Heart left ventricle (tissue), 16 donors: Measurements from ENCODE around the gene CYP1B1. TPM values are rescaled to one million over a fixed set of nuclear protein-coding genes. Genes with fewer than 3 reads are reported as not detected.
A peak's percentile ranks its signal among the peaks of the same experiment; 100 is the strongest.

Source experiments
- ATAC-seq, 4 donors: fragments of 200-7000 bp; cut with Tn5 transposase; one replicate each; pipeline ENCODE4 v1.9.1; 2020 to 2022; ENCODE audit warnings: moderate library complexity in 4 of 4, mild to moderate bottlenecking in 3 of 4, moderate number of reproducible peaks in 1 of 4
- DNase-seq, 5 donors: peaks; one replicate each; pipeline ENCODE4 v3.0.0-alpha.2; 2020
- H3K27ac ChIP-seq, 12 donors: fragments of 200-600 bp; sonication (generic) in 4 of 12; one replicate each; pipeline versions ENCODE4 v1.5.0 to v1.8.0; 2016 to 2022; ENCODE audit warnings: mild to moderate bottlenecking in 2 of 12
- H3K27me3 ChIP-seq, 9 donors: fragments of 200-600 bp; sonication (generic) in 2 of 9; one replicate each; pipeline versions ENCODE4 v1.5.1 to v1.8.0; 2016 to 2022; ENCODE audit warnings: mild to moderate bottlenecking in 3 of 9
- H3K36me3 ChIP-seq, 9 donors: fragments of 200-600 bp; sonication (generic) in 2 of 9; one replicate each; pipeline versions ENCODE4 v1.5.0 to v1.8.0; 2018 to 2022; ENCODE audit warnings: mild to moderate bottlenecking in 2 of 9
- H3K4me1 ChIP-seq, 12 donors: fragments of 200-600 bp; sonication (generic) in 4 of 12; one replicate each; pipeline versions ENCODE4 v1.5.0 to v1.8.0; 2016 to 2022; ENCODE audit warnings: mild to moderate bottlenecking in 3 of 12
- H3K4me3 ChIP-seq, 12 donors: fragments of 200-600 bp; sonication (generic) in 4 of 12; one replicate each; pipeline versions ENCODE4 v1.5.0 to v1.8.0; 2017 to 2022; ENCODE audit warnings: mild to moderate bottlenecking in 9 of 12, moderate library complexity in 4 of 12
- H3K9me3 ChIP-seq, 12 donors: fragments of 200-600 bp; sonication (generic) in 4 of 12; one replicate each; pipeline versions ENCODE4 v1.5.0 to v1.8.0; 2016 to 2022; ENCODE audit warnings: mild to moderate bottlenecking in 1 of 12
- POLR2A ChIP-seq, 2 donors: fragments of 450-650 bp; IDR thresholded peaks; one replicate each; pipeline ENCODE4 v1.6.1; 2017; ENCODE audit warnings: antibody characterized with exemption in 2 of 2, mild to moderate bottlenecking in 2 of 2, moderate library complexity in 2 of 2
- WGBS, 4 donors: extraction: QIAGEN DNeasy Blood & Tissue Kit in 2 of 4; methylation state at CpG; one replicate each; pipeline versions ENCODE4 v1.1.5 to v1.1.7; 2013 to 2018; 5-methylcytosine and 5-hydroxymethylcytosine counted together
- intact Hi-C, 10 donors: fragments of 100-400 bp; cut with DNase I; formaldehyde crosslinking; loops; one replicate each; pipeline versions ENCODE4 v1.11.1 to v1.14.2; 2022
- long read RNA-seq, 3 donors: library from polyadenylated mRNA; unstranded; transcript quantifications; one replicate each; pipeline ENCODE4 v2.0.0, GENCODE V29; 2020 to 2021
- polyA plus RNA-seq, 2 donors: library from polyadenylated mRNA; stranded (reverse); fragments of 200-250 nt; gene quantifications; one replicate each; pipeline ENCODE4 v1.2.3, GENCODE V29; 2013
- total RNA-seq, 9 donors: library from RNA; depleted of rRNA in 2 of 9; stranded (reverse); fragments of >200 nt in 2 of 9; fragmentation: NEBNext Ultra II Directional in 3 of 9; extraction: Animal tissue kit (Norgen Biotek cat#: 25700) in 3 of 9; gene quantifications; one replicate each; pipeline versions ENCODE4 v1.1.0 to v1.2.4, GENCODE V29; 2016 to 2023
- TF ChIP-seq, protein P1 (sequence below), 12 donors: fragments of 200-600 bp; sonication (generic) in 4 of 12; IDR thresholded peaks; one replicate each; pipeline versions ENCODE4 v1.5.0 to v1.8.0; 2018 to 2022; ENCODE audit warnings: antibody characterized with exemption in 12 of 12, mild to moderate bottlenecking in 5 of 12
- donor health status: ischemic (EF 13 %, LVEDD 7.1; RV severe dilation, severe dysfunction).
- donor health status: healthy with polysubstance abuse.
- donor health status: DM: no; HTN: yes; CAD: no.
- donor health status: DM: no; HTN: no; CAD: no.
- donor health status: ischemic (EF 25% LVEDD 6.9; RV normal size, moderate dysfunction).
- donor health status: ischemic (EF 25% LVEDD 5.7; RV mildly dilated, moderate dysfunction).
- donor health status: healthy.
- donor health status: DM: yes; HTN: yes; CAD: no.
- donor health status: ischemic (EF 35%, LVEDD 5.7; RV mildly dilated, moderate dysfunction).
- donor health status: nonischemic (EF 11% LVEDD 7.7; RV severe dilation, severe dysfunction).
- donor health status: DM: yes; HTN: yes; CAD: no.
- donor health status: PGD.
- donor health status: ischemic (EF 29% LVEDD 5.4; RV normal size, mild dysfunction).
- donor health status: nonischemic (EF 23%, LVEDD 6.1; RV moderate dilation, normal function).

The CYP1B1 gene
- total RNA-seq (10 to 100 TPM; 11.2 to 68.8 (median 24.5) TPM), polyA plus RNA-seq (1 to 10 TPM; 3.9 to 8.9 TPM)
- long read RNA-seq, donor 1, full-length matches to known transcripts, result 18 of 30 reads
- long read RNA-seq, donor 1, partial matches to known transcripts, result 5 of 30 reads
- long read RNA-seq, donor 1, other reads (novel, unspliced or antisense), result 7 of 30 reads
- long read RNA-seq, donor 2, full-length matches to known transcripts, result 433 of 508 reads
- long read RNA-seq, donor 2, partial matches to known transcripts, result 44 of 508 reads
- long read RNA-seq, donor 2, other reads (novel, unspliced or antisense), result 31 of 508 reads
- long read RNA-seq, donor 3, full-length matches to known transcripts, result 69 of 100 reads
- long read RNA-seq, donor 3, partial matches to known transcripts, result 15 of 100 reads
- long read RNA-seq, donor 3, other reads (novel, unspliced or antisense), result 16 of 100 reads

- H3K36me3 ChIP-seq, result peaks cover 0 to 7% (median under 1%) of the 10 kb centered on the region in 9 donors
- peak in 1 of 2 donors; percentile 33 for TF ChIP-seq POLR2A (IDR thresholded peaks at IDR 0.05)
- TF ChIP-seq, protein P1, sequence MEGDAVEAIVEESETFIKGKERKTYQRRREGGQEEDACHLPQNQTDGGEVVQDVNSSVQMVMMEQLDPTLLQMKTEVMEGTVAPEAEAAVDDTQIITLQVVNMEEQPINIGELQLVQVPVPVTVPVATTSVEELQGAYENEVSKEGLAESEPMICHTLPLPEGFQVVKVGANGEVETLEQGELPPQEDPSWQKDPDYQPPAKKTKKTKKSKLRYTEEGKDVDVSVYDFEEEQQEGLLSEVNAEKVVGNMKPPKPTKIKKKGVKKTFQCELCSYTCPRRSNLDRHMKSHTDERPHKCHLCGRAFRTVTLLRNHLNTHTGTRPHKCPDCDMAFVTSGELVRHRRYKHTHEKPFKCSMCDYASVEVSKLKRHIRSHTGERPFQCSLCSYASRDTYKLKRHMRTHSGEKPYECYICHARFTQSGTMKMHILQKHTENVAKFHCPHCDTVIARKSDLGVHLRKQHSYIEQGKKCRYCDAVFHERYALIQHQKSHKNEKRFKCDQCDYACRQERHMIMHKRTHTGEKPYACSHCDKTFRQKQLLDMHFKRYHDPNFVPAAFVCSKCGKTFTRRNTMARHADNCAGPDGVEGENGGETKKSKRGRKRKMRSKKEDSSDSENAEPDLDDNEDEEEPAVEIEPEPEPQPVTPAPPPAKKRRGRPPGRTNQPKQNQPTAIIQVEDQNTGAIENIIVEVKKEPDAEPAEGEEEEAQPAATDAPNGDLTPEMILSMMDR (IDR thresholded peaks at IDR 0.05), result no peak
- DNase-seq (peak in 4 of 5 donors; percentile 42 to 76 (median 50)), ATAC-seq (peak in 3 of 4 donors; percentile 6 to 12 (median 10))
- H3K27me3 ChIP-seq, result peaks cover 0 to 57% (median 32%) of the 10 kb centered on the region in 9 donors
- H3K9me3 ChIP-seq, result no peaks in the 10 kb centered on the region
- peak within 1 kb of the TSS; percentile 30 to 77 (median 65) for H3K4me3 ChIP-seq
- intact Hi-C loops, result loop anchor here in 9 of 10 donors (1.0 to 10.0 kb wide), 9 partner anchors 21 to 199 kb away; no protein-coding TSS in a partner anchor
- 1 to 4% (median 2%) methylated on average over 36 to 46 of the region's 46 CpGs for WGBS, 4 donors
- H3K27ac ChIP-seq, result peak within 1 kb of the TSS; percentile 78 to 97 (median 93)
- peaks cover 0 to 53% (median 22%) of the 10 kb centered on the region in 12 donors for H3K4me1 ChIP-seq
Measured at GRCh38 chr2:38075507-38076151, at the start of gene CYP1B1. TSS of gene CYP1B1 (minus strand) at chr2:38076151. CDS start at chr2:38075388, 763 bp downstream.

DNA sequence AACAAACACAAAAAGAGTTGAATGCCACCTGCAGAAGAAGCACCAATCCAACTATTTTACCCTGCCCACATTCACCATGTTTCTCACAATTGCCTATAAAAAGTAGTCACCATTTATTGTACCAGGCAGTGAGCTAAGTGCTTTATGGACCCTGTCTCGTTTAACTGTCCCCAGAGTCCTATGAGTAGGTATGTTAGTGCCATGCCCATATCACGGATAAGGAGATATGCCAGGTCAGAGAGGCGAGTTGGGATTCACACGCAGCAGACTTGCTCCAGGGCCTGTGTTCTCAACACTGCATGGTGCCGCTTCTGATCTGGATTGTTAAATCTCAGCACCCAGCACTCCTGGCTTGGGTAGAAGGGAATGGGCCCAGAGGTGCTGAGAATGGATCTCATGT, 49.1 kb upstream of the CYP1B1 start:
- intact Hi-C loops, result loop anchor here in 1 of 10 donors (10.0 kb wide), 1 partner anchor 140 kb away; no protein-coding TSS in a partner anchor
- Histone ChIP-seq H3K27ac (no peak overlapping the region), H3K4me1 (peaks cover 0 to 61% (median 7%) of the 10 kb centered on the region in 12 donors), H3K36me3 (no peaks in the 10 kb centered on the region), H3K9me3 (peaks cover 0 to 22% (median 6%) of the 10 kb centered on the region in 12 donors), H3K27me3 (no peaks in the 10 kb centered on the region), H3K4me3 (no peak overlapping the region)
- no peak for TF ChIP-seq POLR2A (IDR thresholded peaks at IDR 0.05)
- TF ChIP-seq, protein P1 (IDR thresholded peaks at IDR 0.05), result no peak
- DNase-seq, result no peak
- 89 to 93% (median 93%) methylated on average over 5 of the region's 5 CpGs for WGBS, 4 donors
- no peak for ATAC-seq

DNA sequence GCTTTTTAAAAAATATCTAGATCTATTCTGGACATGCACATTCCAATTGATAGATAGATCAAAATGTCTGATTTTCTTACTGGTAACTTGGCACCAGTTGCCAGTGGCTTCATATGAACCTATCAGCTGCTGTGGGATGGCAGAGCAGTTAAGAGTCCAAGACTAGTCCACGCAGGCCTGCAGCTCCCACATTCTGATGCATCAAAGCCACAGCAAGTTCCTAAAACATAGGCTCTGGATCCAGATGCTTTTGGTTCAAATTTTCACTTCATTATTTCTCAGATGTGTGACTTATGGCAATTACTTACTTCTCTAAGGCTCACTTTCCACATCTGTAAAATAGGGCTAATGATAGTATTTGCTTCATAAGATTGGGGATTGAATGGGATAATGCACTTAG, 48.0 kb upstream of the CYP1B1 start:
- intact Hi-C loops, result loop anchor here in 1 of 10 donors (10.0 kb wide), 1 partner anchor 141 kb away; no protein-coding TSS in a partner anchor

More for the DNA sequence above, 48.0 kb upstream of the CYP1B1 start:
- peak overlapping the region in 1 of 12 donors; percentile 70 for H3K27ac ChIP-seq
- DNase-seq, result no peak
- H3K9me3 ChIP-seq, result peaks cover 0 to 22% (median 6%) of the 10 kb centered on the region in 12 donors
- peaks cover 0 to 50% (median 9%) of the 10 kb centered on the region in 12 donors for H3K4me1 ChIP-seq
- no peak for ATAC-seq
- H3K27me3 ChIP-seq, result no peaks in the 10 kb centered on the region
- WGBS, 4 donors, result 93 to 96% (median 96%) methylated on average over 1 of the region's 1 CpG
- TF ChIP-seq, protein P1 (IDR thresholded peaks at IDR 0.05), result no peak
- no peak for TF ChIP-seq POLR2A (IDR thresholded peaks at IDR 0.05)
- H3K36me3 ChIP-seq, result no peaks in the 10 kb centered on the region
- no peak overlapping the region for H3K4me3 ChIP-seq
